SHP77 (cell line): Measurements from ENCODE around the gene IFRD1.
"Not testable (repeated sequence)": the region's sequence is repeated elsewhere in the genome, so short reads cannot be mapped to it uniquely, and the experiment has no call there.

Experiments
- DNase-seq, 2 experiments: peaks; one replicate each; lab custom pipeline; 2025; lab: John Stamatoyannopoulos, UW

IFRD1 gene

GRCh38 chr7:112516418-112516817 is 66.2 kb downstream of the IFRD1 start:
- DNase-seq = not testable (repeated sequence)

GRCh38 chr7:112517487-112517886 is 67.2 kb downstream of the IFRD1 start:
- DNase-seq = no peak

- no peak for DNase-seq
Observed at GRCh38 chr7:112520787-112521186, 70.5 kb downstream of the IFRD1 start.

GRCh38 chr7:112521942-112522341 is 71.7 kb downstream of the IFRD1 start:
- DNase-seq = no peak

- DNase-seq = no peak
Observed at GRCh38 chr7:112523871-112524270, 73.6 kb downstream of the IFRD1 start.
